Stimulated activated CD8-positive, alpha-beta memory T cell treated with anti-CD3 and anti-CD28 coated beads, Interleukin-4, amount 100 ng/mL, for 1 hour (primary cell): ENCODE measurements around the gene DPEP1.
"Not testable (repeated sequence)": the region's sequence is repeated elsewhere in the genome, so short reads cannot be mapped to it uniquely, and the experiment has no call there.

Experiments
- DNase-seq, 2 donors: peaks; one replicate each; pipeline ENCODE4 v3.0.0-alpha.2; 2020; ENCODE audit warnings: low read depth in 2 of 2, low spot score in 1 of 2

The DPEP1 gene

DNA sequence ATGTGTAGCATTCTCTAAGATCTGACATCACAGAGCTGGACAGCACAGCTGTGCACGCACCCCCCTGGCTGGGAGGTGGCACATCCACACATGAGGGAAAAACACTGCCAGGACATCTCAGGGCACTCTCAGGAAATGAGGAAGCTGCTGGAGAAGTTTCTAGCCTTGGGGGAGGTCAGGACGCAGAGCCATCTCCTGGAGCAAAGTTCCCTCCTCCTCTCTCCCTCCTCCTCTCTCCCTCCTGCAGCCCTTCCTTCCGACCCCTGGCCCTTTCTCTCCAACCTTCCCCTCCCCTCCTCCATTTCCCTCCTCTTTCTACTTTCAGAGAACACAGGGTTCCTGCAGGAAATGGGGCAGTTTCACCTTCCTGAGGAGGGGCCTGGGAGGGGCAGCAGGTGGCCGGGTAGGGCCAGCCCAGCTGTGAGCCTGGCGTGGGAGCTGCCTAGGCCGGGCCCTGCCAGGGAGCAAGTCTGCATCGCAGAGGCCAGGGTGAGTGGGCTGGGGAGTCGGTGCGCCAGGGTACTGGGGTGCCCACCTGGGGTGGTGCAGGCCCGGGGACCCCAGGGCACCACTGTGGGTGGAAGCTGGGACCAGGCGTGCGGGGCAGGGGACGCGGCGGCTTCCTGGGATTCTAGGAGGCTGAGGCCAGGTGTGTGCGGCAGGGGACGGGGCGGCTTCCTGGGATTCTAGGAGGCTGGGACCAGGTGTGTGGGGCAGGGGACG is at the start of gene DPEP1:
Gene DPEP1 (plus strand): TSS at position 412 of the 723 bp plus-strand sequence. CDS start 16,769 bp downstream, outside the sequence.
- no peak for DNase-seq

DNA sequence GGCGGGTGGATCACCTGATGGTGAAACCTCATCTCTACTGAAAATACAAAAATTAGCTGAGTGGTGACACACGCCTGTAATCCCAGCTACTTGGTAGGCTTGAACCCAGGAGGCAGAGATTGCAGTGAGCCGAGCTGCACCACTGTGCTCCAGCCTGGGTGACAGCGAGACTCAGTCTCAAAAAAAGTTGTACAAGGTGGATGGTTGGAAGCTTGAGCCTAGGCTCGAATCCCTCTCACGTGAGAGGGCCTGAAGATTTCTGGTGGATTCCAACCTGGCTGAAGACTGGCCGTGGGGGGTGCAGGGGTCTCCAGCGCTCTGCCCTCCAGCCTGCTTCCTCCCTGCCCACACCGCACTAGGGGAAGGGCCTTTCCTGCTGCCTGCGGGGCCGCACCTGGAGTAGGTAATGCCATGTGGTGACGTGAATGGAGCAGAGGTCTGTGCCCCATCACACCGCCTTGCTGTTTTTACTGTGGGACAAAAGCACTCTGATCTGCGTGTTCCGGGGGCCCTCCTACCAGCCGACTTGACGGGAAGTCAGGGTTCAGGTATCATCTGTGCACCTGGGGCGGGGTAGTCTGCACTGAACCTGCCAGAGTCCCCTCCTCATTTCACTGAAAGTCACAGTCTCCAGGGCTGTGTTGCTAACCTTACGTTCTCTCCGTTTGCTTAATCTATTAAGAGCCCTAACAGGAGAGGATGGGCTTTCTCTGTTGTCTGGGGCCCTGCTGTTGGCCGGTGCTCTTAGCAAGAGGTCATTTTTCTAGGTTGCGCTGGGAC is 48.8 kb upstream of the DPEP1 start:
- no peak for DNase-seq

DNA sequence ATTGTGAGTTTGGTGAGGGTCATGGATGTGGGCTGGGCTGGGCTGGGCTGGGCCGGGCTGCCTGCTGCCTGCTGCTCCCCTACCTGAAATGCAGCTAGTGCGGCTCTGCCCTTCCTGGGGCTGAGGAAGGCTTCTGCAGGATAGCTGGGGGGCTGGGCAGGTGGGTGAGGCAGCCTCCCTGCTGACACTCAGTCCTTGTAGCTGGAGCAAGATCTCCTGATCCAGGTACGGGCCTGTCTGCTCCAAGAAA is 48.3 kb upstream of the DPEP1 start:
- DNase-seq: no peak

DNA sequence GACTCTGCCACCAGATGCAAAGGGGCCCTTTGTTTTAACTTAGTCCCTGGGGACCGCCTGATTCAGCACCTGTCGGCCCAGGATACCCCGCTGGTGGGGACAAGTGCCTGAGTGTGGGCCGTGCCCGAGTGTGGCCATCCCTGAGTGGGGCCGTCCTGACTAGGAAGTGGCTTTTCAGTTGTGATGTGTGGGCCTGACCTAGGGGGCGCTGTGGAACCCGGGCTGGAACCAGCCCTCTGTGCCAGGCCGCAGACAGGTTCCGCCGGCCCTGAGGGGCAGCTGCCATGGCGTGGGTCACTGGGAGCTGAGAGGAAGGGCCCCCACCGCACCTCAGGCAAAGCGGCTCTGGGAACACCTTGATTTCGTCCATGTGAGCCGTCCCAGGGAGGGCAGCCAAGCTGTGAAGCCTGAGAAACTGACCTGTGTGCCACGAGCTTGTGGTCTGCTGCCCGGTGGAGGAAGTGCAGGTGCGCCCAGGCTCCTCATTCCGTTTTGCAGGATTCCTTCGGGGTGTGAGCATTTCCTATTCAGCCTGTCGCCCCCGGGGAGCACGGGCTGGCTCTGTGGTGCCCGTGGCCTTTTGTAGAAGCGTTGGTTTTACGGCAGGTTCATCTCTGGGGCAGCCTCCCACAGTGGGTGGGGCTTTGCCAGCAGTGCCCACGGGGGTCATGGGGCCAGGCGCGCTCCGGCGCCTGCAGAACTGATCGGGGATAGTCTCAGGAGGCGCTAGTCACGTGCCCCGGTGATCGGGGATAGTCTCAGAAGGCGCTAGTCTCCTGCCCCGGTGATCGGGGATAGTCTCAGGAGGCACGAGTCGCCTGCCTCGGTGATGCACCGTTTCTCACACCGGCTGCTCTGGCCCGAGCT is 47.7 kb upstream of the DPEP1 start:
- DNase-seq: no peak

DNA sequence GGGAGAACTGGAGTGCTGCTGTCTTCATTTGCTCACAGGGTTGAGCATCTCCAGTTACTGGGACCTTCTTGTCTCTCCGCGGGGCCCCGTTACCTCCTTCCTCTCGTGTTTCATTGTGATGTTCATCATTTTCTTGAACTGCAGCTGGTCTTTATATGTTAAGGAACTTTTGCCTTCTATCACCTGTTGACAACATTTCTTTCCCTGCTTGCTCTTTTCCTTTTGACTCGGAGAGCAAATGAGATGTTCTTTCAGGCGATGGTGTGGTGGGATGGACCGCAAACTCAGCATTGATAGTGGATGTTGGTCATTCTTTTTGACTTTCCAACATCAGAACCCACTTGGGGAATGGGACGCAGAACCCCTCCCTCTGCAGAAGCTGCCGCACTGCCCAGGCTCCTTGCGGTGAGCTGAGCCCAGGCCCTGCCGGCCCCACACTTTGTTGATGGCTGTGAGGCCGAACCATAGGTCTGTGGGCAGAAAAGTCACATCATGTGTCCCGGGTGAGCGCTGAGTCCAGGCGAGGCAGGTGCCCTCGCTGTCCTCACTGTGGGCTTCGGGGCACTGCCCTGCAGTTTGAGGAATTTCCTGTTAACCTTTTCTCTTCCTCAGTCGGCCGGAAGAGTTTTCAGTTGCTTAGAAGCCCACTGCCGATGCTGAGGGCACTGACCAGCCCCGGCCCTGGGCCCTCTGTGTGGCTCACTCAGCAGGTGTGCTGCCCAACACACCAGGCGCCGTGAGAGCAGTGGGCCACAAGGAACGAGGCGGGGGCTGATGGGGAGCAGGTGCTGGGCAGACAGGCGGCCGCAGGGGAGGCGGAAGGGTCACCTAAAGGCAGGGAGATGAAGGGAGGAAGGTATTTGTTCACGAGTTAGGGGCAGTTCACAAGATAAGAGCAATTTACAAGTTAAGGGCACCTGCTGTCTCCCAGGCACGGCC is 45.5 kb upstream of the DPEP1 start:
- no peak for DNase-seq

DNA sequence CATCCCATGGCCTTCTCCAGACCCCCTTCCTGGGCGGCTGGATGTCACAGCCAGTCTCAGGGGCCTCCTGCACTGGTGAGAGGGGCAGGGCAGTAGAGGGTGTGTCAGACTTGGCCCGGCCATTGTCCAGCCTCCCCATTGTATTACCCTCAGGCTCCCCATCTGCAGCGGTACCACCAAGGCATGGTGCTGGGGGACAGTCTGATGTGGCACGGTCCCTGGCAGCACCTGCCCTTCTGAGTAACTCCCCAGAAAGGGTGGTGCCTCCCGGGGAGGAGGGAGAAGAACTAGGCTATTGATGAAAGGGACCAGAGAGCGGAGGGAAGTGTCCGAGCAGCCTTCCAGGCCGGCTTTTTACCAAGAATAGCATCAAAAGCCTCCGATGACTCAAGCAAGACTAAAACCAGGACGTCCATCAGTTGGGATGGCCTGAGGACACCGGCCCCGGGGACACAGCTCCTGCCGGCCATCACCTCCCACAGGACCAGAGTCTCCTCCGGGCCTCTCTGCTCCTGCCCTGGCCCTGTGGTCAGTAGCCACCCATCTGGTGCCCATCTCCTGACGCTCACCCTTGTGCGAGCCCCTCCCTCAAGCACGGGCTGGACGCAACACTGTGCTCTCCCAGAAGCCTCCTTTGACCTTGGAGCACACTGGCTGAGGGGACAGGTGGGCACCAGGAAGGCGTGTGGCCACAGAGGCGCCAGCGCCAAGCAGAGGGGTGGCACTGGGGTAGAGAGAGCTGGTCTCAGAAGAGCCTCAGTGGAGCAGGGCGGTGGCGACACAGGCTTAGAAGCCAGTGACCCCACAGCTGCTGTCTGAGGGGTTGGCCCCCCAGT is 43.7 kb upstream of the DPEP1 start:
- no peak for DNase-seq

DNA sequence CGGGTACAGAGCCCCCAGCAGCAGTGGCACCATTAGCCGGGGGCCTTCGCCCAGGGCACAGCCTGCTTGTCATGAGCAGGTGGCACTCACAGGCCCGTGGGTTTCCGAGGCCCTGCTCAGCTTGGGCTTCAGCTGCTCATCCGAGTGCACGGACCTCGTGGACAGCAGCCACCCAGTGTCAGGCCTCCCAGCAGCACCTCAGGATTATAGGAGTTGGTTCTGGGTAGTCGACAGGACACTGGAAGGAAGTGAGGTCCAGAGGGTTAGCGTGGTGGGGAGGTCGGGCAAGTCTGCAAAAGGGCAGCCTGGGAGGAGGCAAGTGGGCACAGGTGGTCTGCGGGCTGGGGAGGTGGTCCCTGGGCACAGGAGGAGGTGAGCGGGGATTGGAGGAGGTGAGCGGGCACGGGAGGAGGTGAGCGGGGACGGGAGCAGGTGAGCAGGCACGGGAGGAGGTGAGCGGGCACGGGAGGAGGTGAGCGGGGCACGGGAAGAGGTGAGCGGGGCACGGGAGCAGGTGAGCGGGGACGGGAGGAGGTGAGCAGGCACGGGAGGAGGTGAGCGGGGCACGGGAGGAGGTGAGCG is 43.0 kb upstream of the DPEP1 start:
- no peak for DNase-seq

DNA sequence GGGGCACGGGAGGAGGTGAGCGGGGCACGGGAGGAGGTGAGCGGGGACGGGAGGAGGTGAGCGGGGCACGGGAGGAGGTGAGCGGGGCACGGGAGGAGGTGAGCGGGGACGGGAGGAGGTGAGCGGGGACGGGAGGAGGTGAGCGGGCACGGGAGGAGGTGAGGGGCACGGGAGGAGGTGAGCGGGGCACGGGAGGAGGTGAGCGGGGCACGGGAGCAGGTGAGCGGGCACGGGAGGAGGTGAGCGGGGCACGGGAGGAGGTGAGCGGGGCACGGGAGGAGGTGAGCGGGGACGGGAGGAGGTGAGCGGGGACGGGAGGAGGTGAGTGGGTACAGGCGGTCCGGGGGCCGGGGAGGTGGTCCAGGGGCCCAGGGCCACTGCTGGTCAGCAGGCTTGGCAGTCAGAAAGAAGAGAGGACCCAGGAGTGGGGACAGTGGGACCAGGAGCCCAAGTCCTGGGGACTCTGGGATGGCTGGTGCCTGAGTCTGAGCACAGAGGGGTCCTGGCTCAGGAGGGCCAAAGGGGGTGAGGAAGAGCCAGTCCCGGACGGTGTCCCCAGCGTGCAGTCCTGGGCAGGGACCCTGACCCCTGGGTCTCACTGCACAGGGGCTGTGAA is 42.4 kb upstream of the DPEP1 start:
- not testable (repeated sequence) for DNase-seq

DNA sequence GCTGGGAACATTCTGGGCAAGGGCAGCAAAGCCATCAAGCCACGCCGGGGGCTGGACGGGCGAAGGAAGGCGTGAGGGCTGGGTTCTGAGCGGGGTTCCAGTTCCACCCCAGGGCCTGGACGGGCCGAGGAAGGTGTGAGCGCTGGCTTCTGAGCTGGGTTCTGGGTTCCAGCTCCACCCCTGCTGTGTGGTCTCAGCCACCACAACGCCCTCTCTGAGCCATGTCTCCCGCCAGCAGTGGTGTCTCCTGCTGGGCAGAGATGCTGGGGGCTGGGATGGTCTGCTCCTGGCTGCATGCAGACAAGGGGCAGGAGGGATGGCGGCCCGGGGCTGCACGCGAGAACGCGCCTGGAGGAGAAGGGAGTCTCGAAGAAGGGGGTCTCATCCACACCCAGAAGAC is 41.8 kb upstream of the DPEP1 start:
- DNase-seq: no peak

DNA sequence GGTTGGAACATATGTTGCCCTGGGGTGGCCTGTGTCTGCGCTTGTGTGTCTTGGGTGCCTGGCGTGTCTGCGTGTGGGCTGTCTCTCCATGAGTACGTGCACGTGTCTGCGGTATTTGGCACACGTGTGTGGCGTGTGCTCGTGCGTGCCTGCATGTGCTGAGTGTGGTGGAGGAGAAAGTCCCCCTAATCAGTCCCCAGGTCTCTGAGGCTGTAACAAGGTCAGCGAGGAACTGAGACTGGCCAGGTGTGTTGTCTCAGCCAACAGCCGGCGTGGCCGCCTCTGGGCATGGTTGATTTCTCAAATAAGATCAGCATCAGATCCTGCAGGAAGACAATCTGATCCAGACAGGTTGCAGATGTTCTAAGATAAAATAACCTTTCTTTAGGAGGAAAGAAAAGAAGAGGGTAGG is 41.4 kb upstream of the DPEP1 start:
- no peak for DNase-seq

DNA sequence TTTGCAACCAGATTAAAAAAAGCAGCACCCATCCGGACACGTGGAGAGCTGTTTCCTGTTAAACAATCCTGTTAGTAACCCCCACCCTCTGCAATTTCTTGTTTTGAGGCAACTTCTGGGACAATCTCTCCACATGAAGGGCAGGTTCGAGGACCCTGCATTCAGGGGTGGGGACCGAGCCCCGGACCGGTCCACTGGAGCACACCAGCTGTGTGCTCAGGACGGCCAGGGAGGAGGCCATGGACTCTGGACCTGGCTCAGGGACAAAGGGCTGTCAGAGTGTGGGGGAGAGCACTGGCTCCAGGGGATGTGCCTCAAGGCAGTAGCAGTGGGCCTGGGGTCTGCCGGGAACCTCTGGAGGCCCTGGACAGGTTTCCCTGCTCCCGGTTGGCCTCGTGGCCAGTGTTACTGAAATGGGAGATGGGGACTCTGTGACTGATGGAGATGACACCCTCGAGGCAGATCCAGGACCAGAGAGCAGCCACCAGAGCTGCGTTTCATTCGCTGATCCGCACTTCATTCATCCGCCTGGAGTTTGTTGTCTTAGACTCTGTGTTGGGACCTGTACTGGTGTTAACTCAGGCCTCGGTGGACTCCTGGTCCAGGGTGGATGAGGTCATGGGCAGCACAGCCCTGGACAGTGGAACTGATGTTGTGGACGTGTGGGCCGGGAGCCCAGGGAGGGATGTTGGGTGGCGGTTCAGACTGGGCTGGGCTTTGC is 40.8 kb upstream of the DPEP1 start:
- DNase-seq: no peak

DNA sequence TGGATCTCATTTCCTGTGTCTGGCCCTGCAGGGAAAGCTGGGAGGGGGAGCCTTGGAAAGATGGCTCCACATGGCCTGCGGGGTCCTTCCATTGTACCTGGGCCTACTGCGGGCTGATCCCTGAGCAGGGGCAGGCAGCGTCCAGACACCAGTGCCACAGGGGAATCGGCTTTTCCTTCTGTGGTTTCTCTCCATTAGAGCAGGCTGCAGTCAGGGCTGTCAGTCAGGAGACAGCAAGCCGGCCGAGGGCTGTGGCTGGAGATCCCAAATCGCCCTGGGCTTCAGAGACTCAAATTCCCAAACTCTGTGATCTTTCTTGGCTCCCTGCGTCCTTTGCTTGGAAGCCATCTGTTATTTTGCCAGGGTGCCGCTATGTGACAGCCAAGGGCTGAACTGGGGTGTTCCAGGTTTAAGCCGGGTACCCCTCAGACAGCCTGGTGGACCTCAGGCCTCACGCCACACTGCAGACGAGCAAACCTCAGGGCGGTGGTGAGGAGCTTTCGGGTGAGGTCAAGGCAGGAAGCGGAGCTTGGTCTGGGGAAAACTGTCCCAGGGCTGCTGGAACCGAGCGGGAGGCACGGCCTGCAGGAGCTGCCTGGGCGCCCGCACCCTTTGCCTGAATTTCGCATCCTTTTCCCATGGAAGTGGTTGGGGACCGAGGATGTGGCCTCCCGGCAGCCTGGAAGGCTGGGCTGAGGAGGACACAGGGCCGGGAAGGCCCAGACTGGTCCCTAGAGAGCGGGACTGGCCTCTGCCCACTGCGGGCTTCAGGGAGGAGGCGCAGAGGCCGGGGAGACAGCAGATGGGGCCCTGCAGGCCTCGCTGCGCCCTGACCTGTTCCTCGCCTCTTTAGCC is 39.4 kb upstream of the DPEP1 start:
- no peak for DNase-seq

DNA sequence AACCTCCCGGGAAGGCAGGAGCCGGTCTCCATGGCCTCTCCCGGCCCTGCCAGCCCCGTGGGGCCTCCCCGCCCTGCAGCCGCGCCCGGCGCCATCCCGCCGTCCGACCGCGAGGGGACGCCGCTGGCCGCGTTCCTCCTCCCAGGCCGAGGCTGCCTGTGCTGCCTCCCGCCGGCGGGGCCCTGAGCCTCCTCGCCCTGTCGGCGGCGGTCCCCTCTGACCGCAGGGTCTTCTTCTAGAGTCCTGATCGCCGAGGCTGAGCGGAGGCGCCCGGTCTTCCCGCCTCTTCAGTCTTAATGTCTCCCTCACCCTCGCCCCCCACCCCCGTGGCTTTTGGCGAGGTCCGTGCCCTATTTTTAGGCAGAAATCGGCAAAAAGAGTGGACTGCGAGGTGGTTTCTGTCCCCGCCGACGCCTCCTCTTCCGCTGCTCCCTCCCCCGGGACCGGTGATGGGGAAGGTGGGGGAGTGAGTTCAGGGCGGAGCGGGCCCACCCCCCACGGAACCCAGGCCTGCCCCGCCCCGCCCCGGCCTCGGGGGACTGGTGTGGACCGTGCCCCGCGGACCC is 38.7 kb upstream of the DPEP1 start:
- no peak for DNase-seq

DNA sequence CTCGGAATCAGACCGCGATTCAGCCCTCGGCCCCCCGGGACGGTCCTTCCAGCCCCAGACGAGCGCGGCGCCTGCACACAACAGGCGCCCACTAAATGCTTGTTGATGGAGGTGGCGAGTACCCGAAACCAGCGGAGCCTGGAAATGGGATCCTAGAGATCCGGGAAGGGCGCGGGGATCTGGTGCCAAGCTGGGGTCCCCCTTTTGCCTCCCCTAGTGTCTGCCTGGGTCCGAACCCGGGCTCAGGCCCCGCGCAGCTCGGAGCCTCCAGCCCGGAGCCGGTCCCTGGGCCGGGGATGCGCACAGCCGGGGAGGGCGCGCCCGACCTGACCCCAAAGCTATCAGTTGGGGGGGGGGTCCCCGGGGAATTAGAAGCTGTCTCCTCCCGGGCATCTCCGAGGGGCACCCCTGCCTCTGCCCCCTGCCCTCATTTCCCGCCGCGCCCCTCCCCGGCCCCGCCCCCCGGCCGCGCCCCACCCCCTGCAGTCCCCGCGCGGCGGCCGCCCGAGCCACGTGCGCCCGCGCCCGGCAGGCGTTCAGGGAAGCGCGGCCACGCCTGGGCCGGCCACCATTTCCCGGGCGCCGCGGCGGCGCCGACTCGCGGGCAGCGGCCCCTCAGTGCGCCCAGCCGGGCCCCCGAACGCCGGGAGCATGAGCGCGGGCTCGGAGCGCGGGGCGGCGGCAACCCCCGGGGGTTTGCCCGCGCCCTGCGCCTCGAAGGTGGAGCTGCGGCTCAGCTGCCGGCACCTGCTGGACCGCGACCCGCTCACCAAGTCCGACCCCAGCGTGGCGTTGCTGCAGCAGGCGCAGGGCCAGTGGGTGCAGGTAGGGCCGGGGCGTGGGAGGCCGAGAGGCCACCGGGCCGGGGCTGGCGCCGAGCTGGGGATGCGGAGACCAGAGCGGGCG is 37.9 kb upstream of the DPEP1 start, which contains the start of gene CPNE7:
Gene CPNE7 (plus strand): TSS at position 512 of the 906 bp plus-strand sequence. CDS start 140 bp downstream, at position 652.
- DNase-seq: no peak

DNA sequence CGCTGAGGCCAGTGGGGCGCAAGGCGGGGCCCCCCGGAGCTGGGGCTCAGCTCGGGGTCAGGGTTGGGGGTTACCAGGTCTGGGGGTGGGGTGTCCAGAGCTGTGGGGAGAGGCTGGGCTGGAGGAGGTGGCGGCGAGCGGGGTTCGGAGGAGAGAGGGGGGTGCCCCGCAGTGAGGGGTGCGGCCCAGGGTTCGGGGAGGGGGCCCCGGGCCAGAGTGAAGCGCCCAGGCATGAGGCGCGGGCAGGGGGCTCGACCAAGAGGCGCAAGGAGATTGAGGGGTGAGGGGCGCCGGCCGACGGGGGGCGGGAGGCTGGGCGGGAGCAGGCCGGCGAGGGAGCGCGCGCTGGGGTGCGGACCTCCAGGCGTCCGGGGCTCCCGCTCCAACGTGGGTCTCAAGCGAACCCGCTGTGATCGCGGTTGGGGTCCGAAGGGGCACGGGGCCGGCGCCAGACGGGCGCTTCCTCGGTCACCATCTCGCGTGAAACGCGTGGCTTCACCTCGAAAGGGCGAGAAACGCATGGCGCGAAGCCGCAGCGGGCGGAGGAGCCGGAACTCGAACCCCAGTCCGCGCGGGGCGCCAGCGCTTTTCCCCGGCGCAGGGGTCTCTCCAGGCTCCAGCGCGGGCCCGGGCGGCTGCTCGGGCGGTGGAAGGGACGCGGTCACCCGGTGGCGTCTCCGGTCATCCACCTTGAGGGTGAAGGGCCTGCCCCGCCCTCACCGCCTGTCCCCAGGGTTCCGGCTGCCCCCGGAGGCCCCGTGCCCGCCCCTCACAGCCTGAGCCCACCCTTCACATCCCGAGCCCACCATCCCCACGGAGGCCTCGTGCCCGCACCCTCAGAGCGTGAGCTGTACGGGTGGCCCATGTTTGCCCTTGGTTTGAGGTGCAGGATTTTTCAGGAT is 37.0 kb upstream of the DPEP1 start:
- DNase-seq: no peak
